ENCODE data around the gene KCNMB3.
"Not testable (repeated sequence)": the region's sequence is repeated elsewhere in the genome, so short reads cannot be mapped to it uniquely, and the experiment has no call there.

The KCNMB3 gene, protein sequence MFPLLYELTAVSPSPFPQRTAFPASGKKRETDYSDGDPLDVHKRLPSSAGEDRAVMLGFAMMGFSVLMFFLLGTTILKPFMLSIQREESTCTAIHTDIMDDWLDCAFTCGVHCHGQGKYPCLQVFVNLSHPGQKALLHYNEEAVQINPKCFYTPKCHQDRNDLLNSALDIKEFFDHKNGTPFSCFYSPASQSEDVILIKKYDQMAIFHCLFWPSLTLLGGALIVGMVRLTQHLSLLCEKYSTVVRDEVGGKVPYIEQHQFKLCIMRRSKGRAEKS

DNA sequence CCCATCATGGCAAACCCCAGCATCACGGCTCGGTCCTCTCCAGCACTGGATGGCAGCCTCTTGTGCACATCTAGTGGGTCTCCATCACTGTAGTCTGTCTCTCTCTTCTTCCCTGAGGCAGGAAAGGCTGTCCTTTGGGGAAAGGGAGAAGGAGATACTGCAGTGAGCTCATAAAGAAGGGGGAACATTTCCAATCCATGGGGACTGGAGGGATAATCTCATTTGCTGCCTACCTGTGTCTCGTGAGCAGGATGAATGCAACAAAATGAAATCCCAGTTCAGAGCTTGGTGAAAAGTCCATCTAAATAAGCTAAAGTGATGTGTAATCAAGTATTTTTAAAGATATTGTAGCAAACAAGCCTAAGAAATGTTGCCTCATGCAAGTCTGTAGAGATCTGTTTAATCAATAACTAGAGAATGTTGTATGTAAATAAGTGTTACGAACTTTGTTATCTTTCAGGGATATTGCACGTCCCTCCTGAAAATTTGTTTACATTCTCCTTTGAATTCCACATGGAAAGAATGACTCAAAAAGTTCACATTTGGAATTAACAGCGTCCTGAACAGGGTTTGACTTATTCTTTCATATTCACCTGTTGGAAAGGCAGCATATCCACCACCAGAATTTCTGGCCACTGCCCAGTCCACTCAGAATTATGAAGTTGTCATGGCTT is at the start of gene KCNMB3:
KCNMB3 (minus strand) TSS at position 312 of the 674 bp plus-strand sequence; CDS start at position 188, 124 bp downstream.
- no peak for DNase-seq

DNA sequence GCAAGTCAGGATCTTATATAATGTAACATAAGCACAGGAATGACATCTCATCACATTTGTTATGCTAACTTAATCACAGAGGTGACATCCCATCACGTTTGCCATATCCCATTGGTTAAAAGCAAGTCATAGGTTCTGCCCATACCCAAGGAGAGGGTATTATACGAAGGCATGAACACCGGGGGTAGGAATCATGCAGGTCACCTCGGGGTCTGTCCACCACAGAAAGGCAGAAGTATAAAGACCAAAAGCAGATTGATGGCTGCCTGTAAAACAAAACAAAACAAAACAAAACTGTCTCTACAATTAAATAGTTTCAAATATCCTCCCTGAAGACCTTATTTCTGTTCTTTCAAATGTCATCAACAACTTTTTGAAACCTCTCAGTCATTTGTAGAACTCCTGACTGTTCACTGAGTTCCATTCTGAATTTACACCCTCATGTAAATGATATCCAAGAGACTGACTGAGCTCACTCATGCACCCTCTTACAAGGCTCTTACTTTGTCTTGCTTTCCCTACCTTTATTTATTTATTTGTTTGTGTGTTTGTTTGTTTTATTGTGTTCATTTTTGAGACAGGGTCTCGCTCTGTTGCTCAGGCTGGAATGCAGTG is 49.2 kb upstream of the KCNMB3 start:
- DNase-seq, result no peak

DNA sequence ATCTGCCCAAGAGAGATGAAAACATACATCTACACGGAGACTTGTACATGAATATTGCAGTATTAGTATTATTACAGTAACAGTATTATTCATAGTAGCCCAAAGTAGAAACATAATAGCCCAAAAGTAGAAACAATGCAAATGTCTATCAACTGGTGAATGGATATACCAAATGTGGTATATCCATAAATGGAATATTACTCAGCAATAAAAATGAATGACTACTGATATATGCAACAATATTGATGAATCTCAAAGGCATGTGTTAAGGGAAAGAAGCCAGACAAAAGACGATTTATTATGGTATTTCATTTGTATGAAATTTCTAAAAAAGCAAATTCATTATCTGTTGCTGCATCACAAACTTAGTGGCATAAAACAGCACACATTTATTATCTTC is 48.4 kb upstream of the KCNMB3 start:
- no peak for DNase-seq

DNA sequence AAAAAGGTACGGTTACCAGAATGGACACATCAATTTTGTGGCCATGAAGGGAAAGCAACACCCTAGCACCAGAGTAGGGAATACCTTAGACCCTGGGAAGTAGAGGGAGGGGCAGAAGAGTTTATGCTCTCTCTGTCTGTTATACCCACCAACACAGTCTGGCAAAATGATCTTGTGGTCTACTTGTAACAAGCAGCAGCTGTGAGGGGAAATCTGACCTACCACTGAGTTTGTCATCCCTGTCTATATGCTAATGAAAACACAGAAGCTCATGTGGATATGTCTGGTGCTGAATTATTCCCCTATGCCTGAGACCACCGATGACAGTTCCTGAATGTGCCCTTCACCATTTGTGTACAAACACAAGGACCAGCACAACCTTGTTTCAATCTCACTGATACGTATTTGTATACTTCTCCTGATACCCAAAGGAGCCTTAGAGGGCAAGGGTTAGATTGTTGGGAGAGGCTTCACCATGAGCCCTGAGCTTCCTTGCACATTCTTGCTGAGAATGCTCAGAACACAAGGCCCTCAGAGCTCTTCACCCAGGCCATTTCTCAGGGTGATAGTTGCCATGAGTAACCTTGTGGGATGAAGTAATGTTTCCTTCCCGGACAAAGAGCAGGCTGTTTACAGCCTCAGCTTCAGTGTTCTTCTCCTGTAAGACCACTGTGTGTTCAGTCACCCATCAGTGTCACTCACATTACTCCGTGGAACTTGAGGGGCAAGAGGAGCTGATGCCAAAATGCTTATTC is 47.2 kb upstream of the KCNMB3 start:
- DNase-seq, result no peak

DNA sequence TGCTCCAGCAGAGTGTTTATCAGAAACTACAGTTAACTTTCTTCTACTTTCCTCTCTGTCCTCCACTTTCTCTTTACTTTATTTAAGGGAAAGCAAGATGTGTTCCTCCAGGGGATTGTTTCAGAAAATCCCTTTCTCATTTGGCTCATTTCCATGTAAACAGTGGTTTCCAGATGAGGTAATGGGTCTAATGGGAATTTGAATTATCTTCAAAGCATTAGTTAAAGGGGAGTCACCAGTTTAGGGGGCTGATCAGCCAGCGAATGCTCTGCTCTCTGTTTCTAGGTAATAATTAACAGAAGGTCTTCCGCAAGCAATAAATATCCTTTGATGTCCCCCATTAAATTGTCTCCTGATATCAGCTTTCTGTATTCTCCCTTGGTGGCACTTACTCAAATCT is 41.5 kb upstream of the KCNMB3 start:
- no peak for DNase-seq

DNA sequence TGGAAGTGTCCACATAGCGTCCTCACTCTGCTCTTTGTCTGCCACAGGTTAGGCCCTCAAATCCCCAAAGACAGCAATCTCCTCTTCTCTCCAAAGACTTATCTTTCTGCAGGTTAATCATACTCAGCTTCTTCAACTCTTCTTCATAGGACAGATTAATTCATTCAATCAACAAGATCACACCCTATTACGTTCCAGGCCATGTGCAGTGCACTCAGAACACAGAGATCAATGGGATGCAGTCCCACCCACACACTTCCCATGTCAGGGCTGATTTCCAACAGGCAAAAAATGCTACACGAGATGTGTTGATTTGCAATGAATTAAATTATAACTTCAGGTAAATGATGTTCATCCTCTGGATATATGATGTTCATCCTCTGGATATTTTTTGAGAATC is 38.4 kb upstream of the KCNMB3 start:
- DNase-seq, result no peak

DNA sequence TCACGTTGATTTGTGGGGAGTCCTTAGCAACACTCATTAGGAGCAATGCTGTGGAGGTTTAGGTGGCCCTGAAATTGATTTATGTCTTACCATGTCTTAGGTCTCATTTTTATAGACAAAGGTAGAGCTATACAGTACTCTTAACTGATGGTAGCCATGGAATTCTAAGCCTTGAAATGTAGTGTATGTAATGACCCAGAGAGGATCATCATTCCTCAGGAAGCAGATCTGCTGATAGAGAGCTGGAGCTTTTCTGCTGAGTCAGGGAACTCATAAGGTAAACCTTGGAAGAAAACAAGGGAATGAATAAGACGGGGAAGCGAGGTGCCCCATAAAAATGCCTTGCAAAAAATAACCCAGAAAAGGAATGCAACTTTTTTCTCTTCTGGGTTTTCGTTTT is 37.9 kb upstream of the KCNMB3 start:
- no peak for DNase-seq

DNA sequence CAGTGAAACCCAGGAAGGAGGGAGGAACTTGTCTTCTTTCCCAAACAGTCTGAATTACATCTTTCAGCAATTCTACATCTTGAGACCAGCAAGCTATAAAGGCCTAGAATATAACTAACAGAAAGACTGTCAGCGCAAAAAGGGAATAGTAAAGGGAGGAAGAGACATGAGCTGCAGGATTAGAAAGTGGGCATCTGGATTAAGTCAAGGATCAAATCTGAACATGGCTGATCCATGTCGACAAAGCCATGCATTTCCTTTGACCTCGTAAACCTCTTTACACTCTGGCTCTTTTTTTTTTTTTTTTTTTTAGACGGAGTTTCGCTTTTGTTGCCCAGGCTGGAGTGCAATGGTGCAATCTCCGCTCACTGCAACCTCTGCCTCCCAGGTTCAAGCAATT is 35.4 kb upstream of the KCNMB3 start:
- no peak for DNase-seq

DNA sequence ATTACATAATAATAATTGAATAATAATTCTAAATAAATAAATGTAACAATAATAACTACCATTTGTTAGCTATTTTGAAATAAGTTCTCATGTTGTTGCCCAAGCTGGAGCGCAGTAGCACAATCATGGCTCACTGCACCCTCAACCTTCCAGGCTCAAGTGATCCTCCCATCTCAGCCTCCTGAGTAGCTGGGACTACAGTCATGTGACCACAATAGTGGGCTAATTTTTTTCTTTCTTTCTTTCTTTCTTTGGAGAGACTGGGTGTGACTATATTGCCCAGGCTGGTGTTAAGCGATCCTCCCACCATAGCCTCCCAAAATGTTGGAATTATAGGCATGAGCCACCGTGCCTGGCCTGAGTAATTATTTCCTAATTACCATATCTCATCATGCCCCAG is 30.9 kb upstream of the KCNMB3 start:
- no peak for DNase-seq

DNA sequence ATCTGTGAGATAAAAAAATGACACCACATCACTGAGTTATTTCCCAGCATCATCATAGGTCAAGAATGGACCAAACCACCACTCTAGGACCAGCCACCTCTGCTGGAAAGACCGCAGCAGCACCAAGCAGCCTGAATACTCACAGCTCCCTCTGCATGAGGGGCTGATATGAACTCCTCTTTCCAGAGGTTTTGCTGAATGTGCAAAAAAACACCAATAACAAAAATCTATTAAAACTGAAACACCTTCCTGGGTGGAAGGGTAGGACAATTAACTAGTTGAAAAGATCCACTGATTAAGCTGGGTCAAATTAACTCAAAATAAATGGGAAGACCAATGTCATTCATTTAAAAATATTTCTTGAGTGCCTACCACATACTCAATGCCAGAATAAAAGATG is 28.9 kb upstream of the KCNMB3 start:
- no peak for DNase-seq

DNA sequence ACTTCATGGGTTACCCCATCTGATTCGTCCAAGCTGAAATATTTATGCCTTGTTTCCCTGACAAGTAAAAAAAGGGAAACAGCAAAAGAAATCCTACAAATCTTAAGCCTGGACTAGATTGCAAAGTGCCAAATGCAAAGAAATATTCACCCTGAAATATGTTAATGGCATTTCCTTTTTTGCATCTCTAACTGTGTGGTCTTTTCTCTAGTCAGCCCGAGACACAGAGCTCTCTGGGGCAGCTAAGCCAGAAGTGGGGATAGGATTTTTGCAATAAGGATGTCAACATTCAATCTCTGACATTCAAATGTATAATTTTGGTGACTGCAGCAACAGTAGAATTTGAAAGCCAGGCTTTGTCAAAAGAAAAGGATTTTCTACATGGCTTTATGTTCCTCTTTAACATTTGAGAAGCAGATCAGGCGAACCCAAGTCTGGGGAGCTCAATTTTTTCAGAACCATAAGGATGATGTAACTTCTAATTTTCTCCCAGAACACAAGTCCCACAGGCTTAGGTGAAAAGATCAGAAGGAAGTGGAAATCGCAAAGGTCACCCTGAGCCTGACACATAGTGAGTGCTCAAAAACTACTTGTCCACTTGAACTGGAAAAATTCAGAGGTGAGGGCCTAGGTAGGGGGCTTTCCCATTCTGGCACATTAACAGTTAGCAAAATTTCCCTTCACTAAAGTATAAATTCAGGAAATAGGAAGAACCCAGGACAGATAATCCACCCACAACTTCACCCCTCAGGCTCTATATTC is 28.2 kb upstream of the KCNMB3 start:
- no peak for DNase-seq

DNA sequence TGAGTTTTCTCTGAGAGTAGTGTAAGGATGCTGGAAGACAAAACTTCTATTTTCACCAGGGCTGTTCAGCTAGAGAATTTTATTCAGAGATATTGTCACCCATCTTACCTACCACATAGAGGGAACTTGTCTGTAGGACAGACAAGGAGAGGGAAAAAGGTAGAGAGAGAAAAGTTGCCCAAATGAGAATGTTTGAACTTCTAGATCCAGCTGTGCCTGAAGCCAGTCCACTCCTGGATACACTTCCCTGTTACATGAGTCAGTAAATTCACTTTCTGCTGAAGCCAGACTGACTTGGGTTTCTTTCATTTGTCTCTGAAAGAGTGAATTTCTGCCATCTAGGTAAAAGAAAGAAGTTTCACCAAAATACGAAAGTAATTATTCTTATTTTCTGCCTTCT is 27.2 kb upstream of the KCNMB3 start:
- DNase-seq, result no peak

DNA sequence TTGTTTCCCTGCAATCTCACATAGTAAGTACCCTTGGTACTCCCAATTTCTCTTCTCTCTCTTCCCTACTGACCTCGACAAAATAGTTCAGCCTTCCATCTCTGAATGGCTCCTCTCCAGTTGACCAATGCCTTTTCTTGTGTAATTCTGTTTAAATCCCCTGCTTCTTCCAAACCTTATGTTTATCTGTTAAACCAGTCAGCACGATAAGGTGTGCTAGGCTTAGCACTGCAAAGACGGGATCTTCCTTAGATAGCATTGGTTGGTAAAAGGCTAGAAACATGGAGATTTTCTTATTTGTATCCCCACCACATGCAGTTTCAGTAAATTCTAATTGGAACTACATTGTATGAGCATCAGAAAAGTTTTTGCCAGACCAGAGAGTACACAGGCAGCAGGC is 25.8 kb upstream of the KCNMB3 start:
- no peak for DNase-seq

DNA sequence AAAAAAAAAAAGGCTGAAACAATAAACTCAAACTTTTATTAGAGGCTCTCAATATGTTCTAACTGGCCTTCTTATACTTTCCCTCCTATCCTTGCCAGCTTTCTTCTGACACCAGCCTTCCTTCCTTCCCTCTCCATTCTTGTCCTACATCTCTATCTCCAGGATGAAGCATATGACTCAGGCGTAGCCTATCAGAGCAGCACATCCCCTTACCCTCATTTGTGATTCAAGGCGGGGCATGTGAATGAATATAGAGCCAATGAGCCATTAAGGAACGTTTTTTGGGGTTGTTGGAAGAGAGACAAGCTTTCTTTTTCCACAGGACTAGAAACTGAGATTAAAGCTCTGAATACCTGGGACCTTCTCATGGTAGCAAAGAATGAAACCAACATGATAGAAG is 25.1 kb upstream of the KCNMB3 start:
- DNase-seq, result no peak

DNA sequence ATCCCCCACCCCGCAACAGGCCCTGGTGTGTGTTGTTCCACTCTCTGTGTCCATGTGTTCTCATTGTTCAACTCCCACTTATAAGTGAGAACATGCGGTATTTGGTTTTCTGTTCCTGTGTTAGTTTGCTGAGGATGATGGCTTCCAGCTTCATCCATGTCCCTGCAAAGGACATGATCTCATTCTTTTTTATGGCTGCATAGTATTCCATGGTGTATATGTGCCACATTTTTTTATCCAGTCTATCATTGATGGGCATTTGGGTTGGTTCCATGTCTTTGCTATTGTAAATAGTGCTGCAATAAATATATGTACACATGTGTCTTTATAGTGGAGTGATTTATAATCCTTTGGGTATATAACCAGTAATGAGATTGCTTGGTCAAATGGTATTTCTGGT is 23.5 kb upstream of the KCNMB3 start:
- not testable (repeated sequence) for DNase-seq

DNA sequence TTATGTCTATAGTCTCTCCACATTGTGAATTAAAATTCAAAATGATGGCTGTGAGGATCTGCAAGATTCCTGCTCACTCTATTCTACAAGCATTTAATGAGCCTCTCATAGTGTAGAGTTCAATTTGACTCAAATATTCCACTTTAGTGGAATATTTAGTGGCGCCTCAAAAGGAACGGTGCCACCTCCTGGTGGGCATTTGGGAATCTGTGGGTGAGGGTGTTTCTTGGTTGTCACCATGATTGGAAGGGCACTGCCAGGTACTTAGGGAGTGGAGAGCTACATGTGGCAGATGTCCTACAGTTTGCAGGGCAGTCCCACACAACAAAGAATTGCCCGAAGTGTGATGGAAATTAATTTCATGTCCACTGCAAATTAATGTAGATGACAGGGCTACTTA is 21.5 kb upstream of the KCNMB3 start:
- no peak for DNase-seq

DNA sequence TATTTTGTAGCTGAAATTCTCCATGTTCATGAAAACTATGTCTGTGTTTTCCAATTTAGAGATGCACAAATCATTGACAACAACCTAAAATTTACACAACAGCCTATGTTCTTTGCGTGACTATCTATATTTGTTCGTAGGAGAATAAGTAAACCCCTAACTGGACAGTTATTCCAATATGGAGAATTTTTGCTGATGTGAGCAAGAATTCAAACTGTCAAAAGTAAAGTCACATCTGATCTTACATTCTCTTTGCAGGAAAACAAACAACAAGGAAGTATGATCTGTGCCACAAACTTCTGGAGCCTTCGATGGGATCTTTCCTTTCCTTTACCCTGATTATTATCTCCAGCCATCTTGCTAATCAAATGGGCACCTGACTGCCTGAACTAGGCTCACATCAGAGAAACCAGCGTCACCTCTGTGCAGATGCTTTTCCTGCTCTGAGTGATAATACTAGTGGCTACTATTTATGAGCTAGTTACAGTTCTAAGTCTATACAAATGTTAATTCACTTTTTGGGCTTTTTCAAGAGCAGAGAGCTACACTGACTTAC is 18.3 kb upstream of the KCNMB3 start:
- no peak for DNase-seq

DNA sequence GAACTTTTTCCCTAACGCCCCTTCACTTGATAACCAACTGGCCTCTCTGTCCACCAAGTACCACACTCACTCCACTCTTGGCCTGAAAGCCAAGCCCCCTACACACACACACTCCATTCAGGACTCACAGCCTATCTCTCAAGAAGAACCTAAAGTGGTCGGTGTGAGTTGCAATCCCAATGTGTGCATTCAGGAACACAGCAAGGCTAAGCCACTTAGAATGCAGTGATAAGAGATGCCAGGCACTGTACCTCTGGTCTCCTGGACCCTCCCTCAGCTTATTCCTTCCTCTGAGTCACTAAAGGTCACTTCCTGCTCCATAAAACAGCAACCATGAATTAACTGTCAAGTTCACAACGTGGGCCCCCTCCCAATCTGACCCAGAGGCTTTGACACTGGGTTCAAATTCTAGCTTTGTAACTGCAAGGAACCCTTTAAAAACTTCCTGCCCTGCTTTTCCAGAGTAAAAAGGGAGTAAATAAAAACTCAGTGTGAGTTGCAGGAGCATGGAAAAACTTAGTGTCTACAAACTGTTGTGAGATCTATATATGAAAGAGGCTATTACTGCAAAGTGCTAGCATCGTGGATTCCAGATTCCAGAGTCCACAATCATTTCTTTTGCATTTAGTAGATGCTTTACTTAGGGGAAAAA is 17.6 kb upstream of the KCNMB3 start:
- DNase-seq, result no peak

DNA sequence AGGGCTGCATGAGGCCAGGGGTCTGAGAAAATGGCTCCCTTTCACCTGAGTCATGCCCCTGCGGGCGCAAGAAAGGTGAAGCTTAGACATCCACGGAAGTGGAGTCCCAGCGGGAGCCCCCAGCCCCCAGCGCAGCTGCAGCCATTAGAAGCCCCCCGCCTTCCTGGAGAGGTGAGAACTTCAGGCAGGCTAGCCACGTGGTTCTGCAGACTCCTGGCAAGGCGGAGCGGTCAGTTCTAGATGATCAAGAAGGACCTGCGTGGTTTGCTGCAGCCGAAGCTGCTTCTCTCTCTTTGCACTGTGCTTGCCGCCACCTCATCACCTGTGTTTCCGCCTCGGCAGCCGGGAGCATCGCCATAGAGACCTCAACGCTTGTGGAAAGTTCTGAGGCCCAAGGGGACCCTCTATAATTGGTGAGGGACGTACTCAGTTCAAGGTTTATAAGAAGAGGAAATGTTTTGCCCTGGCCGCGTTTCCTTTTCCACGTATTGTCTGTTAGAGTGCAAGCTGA is 15.8 kb upstream of the KCNMB3 start:
- no peak for DNase-seq

DNA sequence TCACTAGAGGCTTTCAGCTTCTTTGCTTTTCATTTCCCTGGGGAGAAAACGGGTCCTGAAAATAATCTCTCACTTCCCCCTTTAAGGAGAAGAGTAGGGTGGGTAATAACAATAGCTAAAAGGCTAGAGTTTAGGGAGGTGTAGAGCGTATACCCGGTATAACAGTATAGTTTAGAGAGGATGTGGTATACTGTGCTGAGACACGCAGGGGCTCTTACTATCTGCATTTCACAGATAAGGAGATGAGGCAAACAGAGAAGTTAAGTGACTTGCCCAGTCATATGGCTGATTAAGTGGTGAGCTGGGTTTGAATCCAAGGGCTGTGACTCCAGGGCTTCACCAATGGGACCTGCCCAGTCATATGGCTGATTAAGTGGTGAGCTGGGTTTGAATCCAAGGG is 15.0 kb upstream of the KCNMB3 start:
- no peak for DNase-seq

DNA sequence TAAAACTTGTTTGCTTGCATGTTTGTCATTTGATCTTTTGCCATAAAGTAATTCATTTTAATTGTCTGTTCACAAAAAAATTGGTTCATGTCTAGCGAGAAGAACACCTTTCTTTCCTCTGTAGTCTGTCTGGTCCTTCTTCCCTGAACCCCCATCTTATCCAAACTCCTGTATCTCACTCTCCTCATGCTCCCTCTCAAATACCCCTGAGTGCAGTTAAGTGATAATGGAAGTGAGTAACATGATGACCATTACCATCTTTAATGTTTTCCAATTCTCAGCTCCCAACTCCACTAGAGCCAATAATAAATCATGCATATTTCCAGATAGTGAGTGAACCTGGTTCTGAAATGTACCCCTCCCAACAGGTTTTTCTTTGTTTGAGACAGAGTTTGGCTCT is 14.2 kb upstream of the KCNMB3 start:
- DNase-seq, result no peak

DNA sequence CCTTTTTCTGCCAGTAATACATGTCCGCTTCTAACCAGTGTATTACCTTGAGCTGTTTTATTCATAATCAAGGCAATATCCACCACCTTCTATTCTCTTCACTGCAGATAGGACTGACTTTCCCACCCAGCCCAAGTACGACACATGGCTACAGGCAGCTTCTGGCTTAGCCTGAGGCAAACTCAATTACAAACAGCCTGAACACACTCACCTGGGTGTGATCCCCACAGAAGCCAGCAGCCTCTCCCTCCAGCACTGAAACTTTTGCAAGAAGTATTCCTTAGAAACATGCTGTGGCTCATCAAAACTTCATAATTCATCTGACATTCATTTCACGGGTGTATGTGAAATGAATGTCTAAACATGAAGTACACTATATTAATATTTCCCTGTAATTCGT is 13.5 kb upstream of the KCNMB3 start:
- no peak for DNase-seq
